SU-DHL-6 (cell line): Measurements from ENCODE around the gene RPP40.
A peak's percentile ranks its signal among the peaks of the same experiment; 100 is the strongest.

Experiments
- CTCF ChIP-seq: fragments of 200-600 bp; sonication (generic); IDR thresholded peaks from one replicate; pipeline ENCODE4 v1.5.1; 2017; ENCODE audit warnings: antibody characterized with exemption, mild to moderate bottlenecking, low read length, moderate library complexity; ENCODE audit not compliant: insufficient read depth, poor library complexity, severe bottlenecking
- EZH2phosphoT487 ChIP-seq: fragments of 200-600 bp; sonication (generic), shearing (Covaris generic); conservative IDR thresholded peaks from 2 replicates; pipeline ENCODE4 v1.6.1; 2018; ENCODE audit warnings: mild to moderate bottlenecking, antibody characterized with exemption, low read length, moderate library complexity, mixed read lengths

GRCh38 chr6:5030596-5031136, 26.8 kb upstream of the RPP40 start:
- peak; percentile 90 for TF ChIP-seq CTCF
- no peak for TF ChIP-seq EZH2phosphoT487
